GM18505 (cell line): ENCODE measurements around the gene CNTN5.

Source experiments
- ATAC-seq: cut with Tn5 transposase; IDR thresholded peaks from one replicate; pipeline ENCODE4 v1.9.1; 2021; ENCODE audit not compliant: unreplicated experiment
- POLR2A ChIP-seq: IDR thresholded peaks from 4 replicates; pipeline ENCODE4 v1.6.1; 2011; ENCODE audit warnings: borderline replicate concordance; ENCODE audit not compliant: insufficient read depth, insufficient read length; ENCODE audit errors: extremely low read depth

Gene CNTN5

DNA sequence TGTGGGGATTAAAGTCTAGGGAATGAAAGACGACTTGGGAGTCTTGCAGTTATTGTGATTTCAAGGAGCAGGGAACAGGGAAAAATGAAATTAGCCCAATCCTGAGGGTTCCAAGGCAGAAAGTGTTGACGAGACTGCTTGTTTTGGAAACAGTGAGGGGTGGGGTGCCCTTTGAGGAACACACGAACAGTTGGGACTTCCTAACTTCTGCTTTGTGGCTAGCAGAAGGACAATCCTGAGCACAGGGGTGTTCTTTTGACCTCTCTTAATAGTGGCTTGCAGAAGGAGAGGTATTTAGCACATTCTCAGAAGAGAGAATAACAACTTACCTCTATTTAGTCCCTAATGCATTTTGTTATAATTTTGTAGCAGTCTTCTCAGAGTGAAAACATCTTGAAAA, 1120.5 kb downstream of the CNTN5 start:
- no peak for TF ChIP-seq POLR2A

GRCh38 chr11:100151944-100152343, 1131.2 kb downstream of the CNTN5 start:
- TF ChIP-seq POLR2A: no peak
- ATAC-seq: no peak

More for the DNA sequence above, 1120.5 kb downstream of the CNTN5 start:
- no peak for ATAC-seq

GRCh38 chr11:100152766-100153165, 1132.0 kb downstream of the CNTN5 start:
- TF ChIP-seq POLR2A: no peak
- ATAC-seq: no peak

- no peak for ATAC-seq
- no peak for TF ChIP-seq POLR2A
Measured at GRCh38 chr11:100163471-100163870, 1142.7 kb downstream of the CNTN5 start.

DNA sequence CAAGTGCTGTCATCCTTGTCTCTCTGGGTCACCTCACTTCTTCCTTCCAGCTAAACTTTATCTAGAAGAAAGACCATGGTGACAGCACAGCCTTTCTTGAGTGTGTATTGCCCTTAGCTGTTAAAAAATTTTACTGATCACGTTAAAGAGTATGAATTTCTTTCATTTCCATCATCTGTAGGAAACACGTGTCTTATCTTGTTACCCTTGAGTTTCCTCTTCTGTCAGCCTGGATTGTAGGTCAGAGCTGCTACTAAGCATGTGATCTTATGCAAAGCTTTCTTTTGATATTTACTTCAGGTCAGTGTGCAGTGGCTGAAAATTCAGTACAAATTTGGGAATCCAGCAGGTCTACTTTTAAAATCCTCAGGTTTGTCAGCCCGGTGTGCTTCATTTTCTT, 1154.1 kb downstream of the CNTN5 start:
- no peak for TF ChIP-seq POLR2A
- ATAC-seq: no peak

DNA sequence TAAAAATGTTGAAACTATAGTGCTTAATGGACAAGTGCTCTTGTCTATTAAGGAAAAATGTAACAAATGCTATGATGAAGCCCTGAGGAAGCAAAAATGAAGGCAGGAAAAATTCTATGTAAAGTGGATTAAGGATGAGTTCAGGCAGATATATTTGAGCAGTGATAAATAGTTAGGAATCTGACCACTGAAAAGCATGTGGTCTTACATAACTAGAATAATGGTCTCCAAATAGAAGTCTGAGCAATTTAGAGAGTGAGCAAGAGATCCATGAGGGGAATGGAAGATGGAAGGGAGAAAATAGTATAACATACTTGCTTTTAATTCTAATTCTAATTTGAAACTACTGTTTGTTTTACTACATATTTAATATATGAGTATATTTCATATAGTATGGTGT, 1155.7 kb downstream of the CNTN5 start:
- no peak for ATAC-seq
- no peak for TF ChIP-seq POLR2A

DNA sequence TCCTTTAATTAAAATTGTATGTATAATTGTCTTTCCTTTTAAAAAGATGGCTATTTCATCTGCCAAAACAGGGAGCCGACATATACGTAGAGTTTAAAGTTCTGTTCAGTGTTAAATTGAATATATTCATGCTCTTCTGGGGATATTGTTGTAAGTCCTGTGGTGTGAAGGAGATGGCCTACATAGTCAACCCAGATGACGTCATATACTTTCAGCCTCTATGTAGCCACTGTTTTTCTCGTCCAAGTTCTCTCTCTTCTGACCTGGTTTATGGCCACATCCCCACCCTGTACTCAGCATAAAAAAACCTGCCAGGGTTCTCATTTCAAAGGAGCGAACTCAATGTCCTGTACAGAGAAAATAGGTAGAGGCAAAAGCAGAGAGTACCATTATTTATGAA, 1156.9 kb downstream of the CNTN5 start:
- no peak for ATAC-seq
- no peak for TF ChIP-seq POLR2A

GRCh38 chr11:100182350-100182749, 1161.6 kb downstream of the CNTN5 start:
- TF ChIP-seq POLR2A: no peak

GRCh38 chr11:100182927-100183326, 1162.2 kb downstream of the CNTN5 start:
- TF ChIP-seq POLR2A: no peak
- no peak for ATAC-seq

More at GRCh38 chr11:100182350-100182749, 1161.6 kb downstream of the CNTN5 start:
- no peak for ATAC-seq

- no peak for ATAC-seq
- no peak for TF ChIP-seq POLR2A
Measured at GRCh38 chr11:100185588-100185987, 1164.8 kb downstream of the CNTN5 start.

- TF ChIP-seq POLR2A: no peak
- no peak for ATAC-seq
Measured at GRCh38 chr11:100188137-100188783, 1167.5 kb downstream of the CNTN5 start.

DNA sequence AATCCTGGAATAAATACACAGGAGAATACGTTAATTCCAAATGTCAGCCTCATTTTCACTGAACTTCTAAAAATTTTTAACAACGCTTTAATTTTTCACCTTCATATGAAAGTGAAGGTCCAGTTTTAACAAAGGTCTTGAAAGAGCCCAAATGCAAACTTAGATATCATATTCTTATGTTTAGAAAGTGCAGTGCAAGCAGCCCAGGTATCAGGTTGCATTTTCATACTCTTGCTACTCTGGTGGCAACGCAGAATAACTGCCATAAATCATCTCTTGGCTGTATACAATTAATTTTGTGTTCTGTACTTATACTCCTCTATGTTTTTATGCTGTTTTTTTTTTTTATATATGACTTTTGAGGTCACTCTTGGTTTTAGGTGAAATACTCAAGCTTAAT, 1169.6 kb downstream of the CNTN5 start:
- no peak for TF ChIP-seq POLR2A
- no peak for ATAC-seq

DNA sequence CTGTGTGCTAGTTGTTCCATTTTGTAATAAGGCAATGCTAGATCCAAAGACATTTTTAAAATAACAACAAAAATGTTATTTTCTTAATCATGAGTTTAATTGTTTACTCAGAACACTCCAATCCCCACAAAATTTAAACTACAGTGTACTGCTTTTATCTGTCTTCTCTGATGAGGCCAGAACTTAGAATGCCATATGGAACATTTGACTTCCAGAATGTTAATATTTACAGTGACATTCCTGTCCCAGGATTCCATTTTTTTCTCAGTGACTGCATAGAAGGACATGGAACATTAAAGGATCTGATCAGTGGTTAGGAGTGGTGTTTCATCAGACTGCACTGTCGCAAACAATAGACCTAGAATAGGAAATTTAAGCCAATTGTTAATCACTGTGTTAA, 1171.4 kb downstream of the CNTN5 start:
- TF ChIP-seq POLR2A: no peak

DNA sequence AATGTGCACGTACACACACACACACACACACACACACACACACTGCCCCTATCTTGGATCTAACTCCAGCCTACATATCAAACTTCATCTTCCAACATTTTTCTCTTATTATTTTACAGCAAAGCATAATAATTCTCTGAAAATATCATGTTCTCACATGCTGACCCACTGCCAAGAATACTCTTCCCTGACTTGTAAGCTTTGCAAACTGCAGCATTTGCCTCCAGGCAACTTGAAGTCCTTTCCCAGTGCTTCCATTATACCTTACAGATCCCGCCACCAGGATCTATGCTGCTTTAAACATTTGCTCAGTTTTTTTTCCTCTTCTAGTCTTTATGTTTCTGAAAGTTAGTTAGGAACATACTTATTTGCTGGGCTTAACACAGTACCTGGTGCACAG, 1183.0 kb downstream of the CNTN5 start:
- TF ChIP-seq POLR2A: no peak
- ATAC-seq: no peak

More for the DNA sequence above, 1171.4 kb downstream of the CNTN5 start:
- no peak for ATAC-seq

GRCh38 chr11:100205926-100206325, 1185.2 kb downstream of the CNTN5 start:
- ATAC-seq: no peak
- TF ChIP-seq POLR2A: no peak
